Peyer's patch (tissue), 4 donors: ENCODE measurements around the gene SLC9A7.

Source experiments
- CTCF ChIP-seq, 6 experiments: fragments of 450-650 bp in 4 of 6; fragments of 200-600 bp in 2 of 6; sonication (generic) in 1 of 6; IDR thresholded peaks; one replicate each; pipeline ENCODE4 v1.5.1; 2017 to 2019; ENCODE audit warnings: antibody characterized with exemption in 6 of 6, mild to moderate bottlenecking in 3 of 6, moderate library complexity in 1 of 6
- POLR2A ChIP-seq, 2 donors: fragments of 450-650 bp; IDR thresholded peaks; one replicate each; pipeline ENCODE4 v1.5.1; 2017; ENCODE audit warnings: antibody characterized with exemption in 2 of 2, mild to moderate bottlenecking in 2 of 2, moderate library complexity in 2 of 2

- no peak for TF ChIP-seq CTCF (IDR thresholded peaks at IDR 0.05)
- TF ChIP-seq POLR2A (IDR thresholded peaks at IDR 0.05) = no peak
Measured at GRCh38 chrX:46647251-46647650, 111.7 kb downstream of the SLC9A7 start.
